Omental fat pad (tissue), 4 donors: ENCODE data around the gene EDAR. TPM values are rescaled to one million over a fixed set of nuclear protein-coding genes. Genes with fewer than 3 reads are reported as not detected.

Source experiments
- ATAC-seq: fragments of 150-250 bp; one replicate; pipeline ENCODE4 v1.9.1; 2016; ENCODE audit warnings: mild to moderate bottlenecking, moderate library complexity; ENCODE audit not compliant: low FRiP score
- DNase-seq: peaks from one replicate; pipeline ENCODE4 v3.0.0-alpha.2; 2019; ENCODE audit warnings: low spot score
- total RNA-seq, 4 donors: library from RNA; depleted of rRNA; stranded (reverse); fragments of >200 nt; gene quantifications; one replicate each; pipeline ENCODE4 v1.1.0, GENCODE V29; 2016
- TF ChIP-seq, protein P1 (sequence below), 3 donors: fragments of 450-650 bp; IDR thresholded peaks; one replicate each; pipeline ENCODE4 v1.5.1; 2016 to 2017; ENCODE audit warnings: antibody characterized with exemption in 3 of 3, mild to moderate bottlenecking in 3 of 3, moderate library complexity in 2 of 3

The EDAR gene
- total RNA-seq, 4 donors from 2014 or later, result not detected

DNA sequence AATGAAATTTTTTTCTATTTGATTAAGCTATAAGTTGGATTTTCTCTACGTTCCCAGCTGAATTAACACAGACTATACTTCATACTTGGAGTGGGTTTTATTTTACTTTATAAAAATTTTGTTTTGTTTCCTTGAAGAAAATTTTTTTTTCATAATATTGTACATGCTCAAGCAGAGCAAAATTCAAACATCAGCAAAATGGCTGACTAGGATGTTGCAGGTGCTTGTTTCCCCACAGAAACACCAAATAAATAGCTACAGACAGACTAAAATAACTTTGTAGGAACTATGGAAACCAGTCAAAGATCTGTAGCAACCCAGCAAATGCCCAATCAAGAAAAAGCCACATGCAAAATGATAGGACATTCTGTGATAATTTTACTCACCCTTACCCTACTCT lies 120.1 kb downstream of the EDAR start:
- no peak for DNase-seq
- TF ChIP-seq, protein P1, sequence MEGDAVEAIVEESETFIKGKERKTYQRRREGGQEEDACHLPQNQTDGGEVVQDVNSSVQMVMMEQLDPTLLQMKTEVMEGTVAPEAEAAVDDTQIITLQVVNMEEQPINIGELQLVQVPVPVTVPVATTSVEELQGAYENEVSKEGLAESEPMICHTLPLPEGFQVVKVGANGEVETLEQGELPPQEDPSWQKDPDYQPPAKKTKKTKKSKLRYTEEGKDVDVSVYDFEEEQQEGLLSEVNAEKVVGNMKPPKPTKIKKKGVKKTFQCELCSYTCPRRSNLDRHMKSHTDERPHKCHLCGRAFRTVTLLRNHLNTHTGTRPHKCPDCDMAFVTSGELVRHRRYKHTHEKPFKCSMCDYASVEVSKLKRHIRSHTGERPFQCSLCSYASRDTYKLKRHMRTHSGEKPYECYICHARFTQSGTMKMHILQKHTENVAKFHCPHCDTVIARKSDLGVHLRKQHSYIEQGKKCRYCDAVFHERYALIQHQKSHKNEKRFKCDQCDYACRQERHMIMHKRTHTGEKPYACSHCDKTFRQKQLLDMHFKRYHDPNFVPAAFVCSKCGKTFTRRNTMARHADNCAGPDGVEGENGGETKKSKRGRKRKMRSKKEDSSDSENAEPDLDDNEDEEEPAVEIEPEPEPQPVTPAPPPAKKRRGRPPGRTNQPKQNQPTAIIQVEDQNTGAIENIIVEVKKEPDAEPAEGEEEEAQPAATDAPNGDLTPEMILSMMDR (IDR thresholded peaks at IDR 0.05), result no peak
- no peak for ATAC-seq

DNA sequence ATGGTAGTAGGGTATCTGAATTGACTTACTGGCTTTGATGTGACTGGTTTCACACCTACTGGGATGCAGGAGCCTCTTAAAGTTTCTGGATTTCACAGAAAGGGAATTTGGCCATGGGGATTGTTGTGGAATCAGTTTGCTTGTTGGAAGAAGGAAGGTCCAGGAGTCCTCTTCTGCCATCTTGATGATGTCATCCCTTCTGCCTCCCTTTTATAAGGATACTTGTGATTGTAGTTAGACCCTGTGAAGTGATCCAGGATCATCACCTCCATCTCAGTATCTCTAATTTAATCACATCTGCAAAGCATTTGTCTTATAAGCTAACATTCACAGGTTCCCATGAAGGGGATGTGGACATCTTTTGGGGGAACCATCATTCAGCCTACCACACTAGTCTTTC lies 123.0 kb downstream of the EDAR start:
- no peak for DNase-seq
- TF ChIP-seq, protein P1 (IDR thresholded peaks at IDR 0.05), result no peak
- no peak for ATAC-seq

DNA sequence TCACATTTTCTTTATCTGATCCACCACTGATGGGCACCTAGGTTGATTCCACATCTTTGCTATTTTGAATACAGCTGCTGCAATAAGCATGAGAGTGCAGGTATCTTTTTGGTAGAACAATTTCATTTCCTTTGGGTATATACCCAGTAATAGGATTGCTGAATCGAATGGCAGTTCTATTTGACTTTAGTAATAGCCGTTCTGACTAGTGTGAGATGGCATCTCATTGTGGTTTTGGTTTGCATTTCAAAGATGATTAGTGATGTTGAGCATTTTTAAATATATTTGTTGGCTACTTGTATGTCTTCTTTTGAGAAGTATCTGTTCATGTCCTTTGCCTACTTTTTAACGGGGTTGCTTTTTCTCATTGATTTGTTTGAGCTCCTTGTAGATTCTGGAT lies 130.1 kb downstream of the EDAR start:
- ATAC-seq, result no peak
- TF ChIP-seq, protein P1 (IDR thresholded peaks at IDR 0.05), result no peak
- no peak for DNase-seq

DNA sequence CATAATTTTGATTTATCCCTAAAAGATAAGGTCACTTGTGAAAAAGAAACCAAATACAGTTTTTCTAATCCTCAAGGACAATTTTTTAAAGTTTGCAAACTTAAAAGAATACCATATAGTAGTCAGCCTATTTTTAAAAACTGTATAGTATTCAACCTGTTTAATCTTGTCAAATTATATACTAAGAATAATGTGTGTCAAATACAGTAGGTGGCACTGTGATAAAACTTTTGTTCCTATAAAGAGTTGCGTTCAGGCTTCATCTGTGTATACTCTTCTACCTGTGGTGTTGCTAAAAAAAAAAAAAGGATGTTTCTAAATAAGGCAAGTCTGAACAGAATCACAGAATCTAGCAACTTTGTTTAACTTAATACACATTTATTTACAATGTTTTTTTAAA lies 133.8 kb downstream of the EDAR start:
- TF ChIP-seq, protein P1 (IDR thresholded peaks at IDR 0.05), result no peak
- ATAC-seq (no peak), DNase-seq (no peak)

DNA sequence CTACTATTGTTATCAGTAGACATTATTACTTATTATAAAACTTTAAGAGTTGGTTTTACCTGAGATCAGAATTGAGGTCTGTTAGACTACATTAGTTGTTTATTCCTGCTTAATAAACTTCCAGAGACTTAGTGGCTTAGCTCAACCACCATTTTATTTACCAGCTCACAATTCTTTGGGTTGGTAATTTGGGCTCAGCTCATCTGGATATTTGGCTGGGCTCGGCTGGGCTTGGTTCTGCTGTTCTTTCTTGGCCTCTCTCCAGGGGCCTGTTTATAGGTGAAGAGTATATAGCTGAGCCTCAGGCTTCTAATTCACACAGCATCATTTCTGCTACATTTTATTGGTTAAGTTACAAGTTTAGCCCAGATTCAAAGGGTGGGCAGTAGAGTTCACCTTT lies 134.5 kb downstream of the EDAR start:
- TF ChIP-seq, protein P1 (IDR thresholded peaks at IDR 0.05), result no peak
- DNase-seq, result no peak
- ATAC-seq, result no peak

DNA sequence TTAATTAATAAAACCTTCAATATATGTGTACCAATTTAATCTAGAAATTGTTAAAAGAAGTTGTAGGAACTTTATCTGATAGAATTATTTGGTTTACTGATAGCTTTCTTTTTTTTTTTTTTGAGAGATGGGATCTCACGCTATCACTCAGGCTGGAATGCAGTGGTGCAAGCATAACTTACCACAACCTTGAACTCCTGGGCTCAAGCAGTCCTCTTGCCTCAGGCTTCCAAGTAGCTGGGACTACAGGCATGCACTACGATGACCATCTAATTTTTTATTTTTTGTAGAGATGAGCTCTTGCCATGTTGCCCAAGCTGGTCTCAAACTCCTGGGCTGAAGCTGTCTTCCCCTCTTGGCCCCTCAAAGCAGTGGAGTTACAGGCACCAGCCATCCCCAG lies 135.6 kb downstream of the EDAR start:
- DNase-seq (no peak), ATAC-seq (no peak)
- TF ChIP-seq, protein P1 (IDR thresholded peaks at IDR 0.05), result no peak

DNA sequence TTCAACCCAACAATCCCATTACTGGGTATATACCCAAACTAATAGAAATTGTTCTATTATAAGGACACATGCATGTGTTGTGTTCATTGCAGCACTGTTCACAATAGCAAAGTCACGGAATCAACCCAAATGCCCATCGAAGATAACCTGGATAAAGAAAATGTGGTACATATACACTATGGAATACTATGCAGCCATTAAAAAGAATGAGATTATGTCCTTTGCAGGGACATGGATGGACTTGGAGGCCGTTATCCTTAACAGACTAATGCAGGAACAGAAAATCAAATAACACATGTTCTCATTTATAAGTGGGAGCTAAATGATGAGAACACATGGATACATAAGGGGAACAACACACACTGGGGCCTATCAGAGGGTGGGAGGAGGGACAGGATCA lies 136.6 kb downstream of the EDAR start:
- ATAC-seq, result no peak
- no peak for DNase-seq
- TF ChIP-seq, protein P1 (IDR thresholded peaks at IDR 0.05), result no peak
